HEK293T (cell line): ENCODE results near the gene PRRC2C.

Experiments used
- BHLHE40 ChIP-seq: fragments of 450-650 bp; IDR thresholded peaks from 2 replicates; pipeline ENCODE4 v1.6.1; 2016; ENCODE audit warnings: mild to moderate bottlenecking, moderate library complexity, borderline replicate concordance
- FOXA1 ChIP-seq: fragments of 450-650 bp; IDR thresholded peaks from 2 replicates; pipeline ENCODE4 v1.6.1; 2016; ENCODE audit warnings: mild to moderate bottlenecking
- HDGF ChIP-seq: fragments of 450-650 bp; IDR thresholded peaks from 2 replicates; pipeline ENCODE4 v1.6.1; 2017; ENCODE audit warnings: antibody characterized with exemption, borderline replicate concordance
- NFRKB ChIP-seq: fragments of 450-650 bp; IDR thresholded peaks from 2 replicates; pipeline ENCODE4 v1.6.1; 2016; ENCODE audit warnings: mild to moderate bottlenecking, moderate library complexity
- PKNOX1 ChIP-seq: fragments of 450-650 bp; IDR thresholded peaks from 2 replicates; pipeline ENCODE4 v1.6.1; 2016
- SP1 ChIP-seq: fragments of 450-650 bp; IDR thresholded peaks from 2 replicates; pipeline ENCODE4 v1.6.1; 2017
- TARDBP ChIP-seq: fragments of 450-650 bp; IDR thresholded peaks from 2 replicates; pipeline ENCODE4 v1.6.1; 2016
- ZNF384 ChIP-seq: fragments of 450-650 bp; IDR thresholded peaks from 2 replicates; pipeline ENCODE4 v1.6.1; 2016

GRCh38 chr1:171446386-171446785 is 38.9 kb upstream of the PRRC2C start:
- no peak for TF ChIP-seq PKNOX1
- no peak for TF ChIP-seq HDGF
- no peak for TF ChIP-seq NFRKB
- no peak for TF ChIP-seq TARDBP
- TF ChIP-seq SP1: no peak
- TF ChIP-seq ZNF384: no peak
- no peak for TF ChIP-seq BHLHE40
- TF ChIP-seq FOXA1: no peak
